ENCODE measurements around the gene PDLIM1.

GRCh38 chr10:95297402-95297801 lies 6.6 kb upstream of the PDLIM1 start:
- TF ChIP-seq CTCF (IDR thresholded peaks at IDR 0.05), result no peak
- TF ChIP-seq ZFX (IDR thresholded peaks at IDR 0.05; ENCODE audit: borderline replicate concordance), result no peak
